ENCODE data around the gene HTR7.

HTR7 gene

DNA sequence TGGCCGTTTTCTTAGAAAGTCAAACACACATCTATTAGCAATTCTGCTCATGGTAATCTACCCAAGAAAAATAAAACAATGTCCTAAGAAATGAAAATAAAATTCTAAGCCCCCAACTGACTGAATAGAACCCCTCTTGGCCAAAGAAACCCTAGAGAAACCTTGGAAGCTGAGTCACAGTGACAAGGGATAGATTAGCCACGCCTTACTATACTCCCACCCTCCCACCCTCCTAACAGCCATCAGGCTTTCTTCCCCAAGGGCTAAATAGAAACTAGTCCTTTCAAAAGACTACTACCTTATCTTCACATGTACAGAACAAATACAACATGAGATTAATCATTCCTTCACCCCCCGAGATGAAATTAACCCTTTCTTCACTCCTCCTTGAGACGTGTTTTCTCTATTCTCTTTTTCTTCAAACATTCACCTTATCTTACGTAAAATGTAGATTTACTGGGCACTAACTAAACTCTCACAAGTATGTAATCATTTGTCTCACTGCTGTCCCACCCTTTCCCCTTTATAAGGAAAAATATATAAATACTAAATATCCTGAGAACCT is 57.5 kb downstream of the HTR7 start:
- DNase-seq: no peak

DNA sequence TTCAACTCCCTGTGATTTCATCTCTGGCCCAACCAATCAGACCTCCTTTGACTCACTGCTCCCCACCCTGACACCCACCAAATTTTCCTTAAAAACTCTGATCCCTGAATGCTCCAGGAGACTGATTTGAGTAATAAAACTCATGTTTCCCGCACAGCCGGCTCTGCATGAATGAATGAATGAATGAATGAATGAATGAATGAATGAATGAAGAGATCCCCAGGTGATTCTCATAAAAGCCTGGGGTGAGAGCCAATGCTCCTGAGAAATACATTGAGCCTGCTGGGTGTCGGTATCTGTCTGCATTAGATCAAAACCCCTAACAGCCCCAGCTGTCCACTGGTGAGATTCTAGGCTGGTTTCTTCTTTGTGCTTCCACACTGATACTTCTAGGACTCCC is 58.7 kb downstream of the HTR7 start:
- no peak for DNase-seq

DNA sequence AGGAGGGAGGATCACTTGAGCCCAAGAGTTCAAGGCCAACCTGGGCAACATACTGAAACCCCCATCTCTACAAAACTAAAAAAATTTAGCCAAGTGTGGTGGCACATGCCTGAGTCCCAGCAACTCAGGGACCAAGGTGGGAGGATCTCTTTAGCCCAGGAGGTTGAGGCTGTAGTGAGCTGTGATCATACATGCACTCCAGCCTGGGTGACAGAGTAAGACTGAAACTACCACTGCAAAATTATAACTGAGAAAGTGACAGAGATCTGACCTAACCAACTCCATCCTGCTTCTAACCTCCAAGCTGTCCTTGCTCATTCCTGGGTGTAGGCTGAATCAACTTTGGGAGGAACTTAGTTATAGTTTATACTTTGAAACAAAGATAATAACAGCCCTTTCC is 59.4 kb downstream of the HTR7 start:
- DNase-seq: no peak

DNA sequence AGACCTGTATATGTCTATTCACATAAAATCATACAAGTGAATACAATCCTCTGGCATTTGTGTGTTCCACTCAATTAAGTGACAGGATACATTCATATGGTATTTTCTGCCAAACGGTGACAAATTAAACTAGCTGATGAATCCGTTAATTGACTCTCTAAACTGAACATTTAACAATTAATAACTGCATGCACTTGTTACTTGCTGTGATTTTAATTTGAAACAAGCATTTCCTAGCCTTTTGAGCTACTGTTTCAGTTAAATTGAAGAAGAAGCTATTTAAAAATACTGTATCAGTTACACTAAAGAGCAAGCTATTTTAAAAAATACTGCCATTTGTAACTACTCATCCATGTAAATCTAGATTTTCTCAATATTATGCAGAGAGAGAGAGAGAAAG is 67.4 kb downstream of the HTR7 start:
- no peak for DNase-seq

DNA sequence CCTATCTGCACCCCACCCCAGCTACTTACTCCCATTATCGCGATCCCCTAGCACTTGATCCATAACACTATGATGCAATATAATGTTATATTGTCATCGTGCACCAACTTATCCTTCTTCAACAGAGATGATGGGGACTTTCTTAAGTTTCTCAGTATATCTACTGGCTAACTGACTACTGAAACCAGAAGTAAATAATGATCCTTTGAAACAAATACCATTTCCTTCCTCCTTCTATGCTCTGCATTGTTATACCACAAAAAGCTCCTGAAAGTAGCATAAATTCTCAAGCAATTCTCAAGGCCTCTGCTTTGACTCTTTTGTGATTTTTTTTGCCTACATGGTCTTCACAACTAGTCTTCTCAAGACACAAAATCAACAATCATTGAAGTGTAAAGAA is 68.9 kb downstream of the HTR7 start:
- DNase-seq: no peak

DNA sequence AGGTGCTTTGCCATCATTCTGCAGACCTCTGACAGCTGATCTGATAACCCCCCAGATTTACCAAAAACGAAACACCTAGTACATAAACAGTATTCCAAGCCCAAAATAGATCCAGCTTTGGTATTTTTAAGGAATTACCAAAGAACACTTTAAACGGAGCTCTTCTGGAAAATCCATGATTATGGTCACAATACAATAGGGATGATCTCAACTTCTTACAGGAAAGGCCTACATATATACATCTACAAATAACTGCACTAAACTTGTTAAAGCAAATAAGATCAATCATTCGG is 69.7 kb downstream of the HTR7 start:
- no peak for DNase-seq

DNA sequence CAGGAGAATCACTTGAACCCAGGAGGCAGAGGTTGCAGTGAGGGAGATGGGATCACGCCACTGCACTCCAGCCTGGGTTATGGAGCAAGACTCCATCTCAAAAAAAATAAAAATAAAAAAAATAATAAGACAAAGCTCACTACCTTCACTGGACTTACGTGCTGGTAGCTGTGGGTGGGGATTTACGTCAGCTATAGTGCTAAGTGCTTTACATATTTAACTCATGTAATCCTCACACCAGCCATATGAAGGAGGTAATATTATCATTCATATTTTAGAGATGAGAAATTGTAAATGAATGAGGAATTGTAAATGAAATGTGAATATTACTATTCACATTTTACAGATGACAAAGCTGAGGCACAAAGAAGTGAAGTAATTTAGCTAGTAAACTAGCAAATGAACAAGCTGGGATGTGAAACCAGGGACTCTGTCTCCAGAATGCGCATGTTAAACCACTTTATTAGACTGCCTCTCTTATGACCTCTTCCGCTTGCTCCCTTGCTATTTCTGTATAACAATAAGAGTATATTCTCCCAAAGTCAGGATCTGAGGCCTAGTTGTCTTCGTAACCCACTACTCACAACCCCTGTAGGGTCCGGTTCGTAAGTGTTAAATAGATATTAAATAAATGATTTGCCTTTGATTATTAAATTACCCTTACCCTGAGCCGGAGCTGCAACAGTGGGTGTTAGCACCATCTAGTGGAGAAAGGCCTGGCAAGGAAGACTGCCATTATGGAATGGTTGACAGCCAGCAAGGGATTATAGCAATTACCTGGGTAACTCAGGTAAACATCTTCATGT is 70.2 kb downstream of the HTR7 start:
- no peak for DNase-seq

DNA sequence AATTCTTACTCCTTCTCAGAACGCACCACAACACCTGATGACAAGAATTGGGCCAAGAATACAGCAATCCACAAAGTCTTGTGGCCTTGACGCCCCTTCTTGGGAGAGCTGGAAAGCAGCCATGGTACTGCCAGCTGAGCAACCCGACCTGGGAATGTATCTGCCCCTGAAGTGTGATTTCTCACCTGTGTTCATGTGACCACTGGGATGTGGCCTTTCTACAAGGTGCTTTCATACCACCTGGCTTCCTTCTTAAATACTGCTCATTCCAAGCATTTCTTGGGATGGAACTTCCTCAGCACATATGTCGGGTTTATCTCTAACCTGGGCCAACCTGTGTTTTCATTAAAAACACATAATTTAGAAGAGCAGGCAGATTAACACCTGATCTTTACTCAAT is 72.1 kb downstream of the HTR7 start:
- no peak for DNase-seq

DNA sequence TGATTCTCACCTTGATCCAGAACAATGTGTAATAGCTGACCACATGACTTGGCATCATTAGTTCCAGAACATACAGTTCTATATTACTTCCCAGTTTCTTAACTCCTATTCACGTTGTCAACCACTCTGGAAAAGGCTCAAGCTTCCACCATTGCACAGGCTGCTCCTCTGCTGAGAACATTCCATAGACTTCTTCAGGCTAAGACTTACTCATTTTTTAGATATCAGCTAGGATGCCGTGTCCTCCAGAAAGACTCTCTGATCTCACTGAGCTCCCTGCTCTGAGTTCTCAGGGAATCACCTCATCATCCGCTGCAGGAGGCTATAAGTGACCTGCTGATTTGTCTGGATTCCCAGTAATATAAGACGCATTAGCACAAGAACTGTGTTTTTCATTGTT is 73.1 kb downstream of the HTR7 start:
- DNase-seq: no peak

DNA sequence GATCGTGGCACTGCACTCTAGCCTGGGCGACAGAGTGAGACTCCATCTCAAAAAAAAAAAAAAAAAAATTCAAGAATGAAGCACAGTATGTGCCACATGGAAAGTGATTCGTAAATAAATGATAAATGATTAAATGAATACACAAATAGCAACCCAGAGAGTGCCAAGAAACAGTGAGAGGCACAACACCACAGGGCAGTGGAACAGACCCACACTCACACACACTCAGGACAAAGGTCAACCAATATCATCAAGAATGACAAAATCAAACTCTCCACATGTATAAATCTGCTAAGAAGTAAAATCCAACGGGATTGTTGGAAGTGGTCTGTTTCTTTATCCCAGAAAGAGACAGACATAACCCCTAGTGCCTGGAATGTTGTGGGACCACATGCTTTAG is 77.4 kb downstream of the HTR7 start:
- DNase-seq: no peak

DNA sequence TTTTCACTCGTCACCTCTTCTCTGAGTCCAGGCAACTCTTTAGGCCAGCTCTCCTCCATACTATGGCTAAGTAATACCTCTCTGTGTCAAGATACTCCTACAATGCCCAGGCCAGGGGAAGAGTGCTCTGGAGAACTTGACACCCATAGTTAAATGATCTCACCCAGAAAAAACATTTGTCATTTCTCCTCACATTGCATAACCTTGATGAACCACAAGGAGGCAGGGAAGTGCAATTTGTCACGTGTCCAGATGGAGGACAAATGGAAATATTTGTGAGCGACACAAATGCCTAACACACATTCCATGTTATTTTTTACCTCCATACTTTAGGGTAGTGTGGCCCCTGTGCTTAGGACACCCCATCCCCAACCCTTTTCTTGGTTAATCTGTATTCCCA is 78.3 kb downstream of the HTR7 start:
- DNase-seq: no peak

DNA sequence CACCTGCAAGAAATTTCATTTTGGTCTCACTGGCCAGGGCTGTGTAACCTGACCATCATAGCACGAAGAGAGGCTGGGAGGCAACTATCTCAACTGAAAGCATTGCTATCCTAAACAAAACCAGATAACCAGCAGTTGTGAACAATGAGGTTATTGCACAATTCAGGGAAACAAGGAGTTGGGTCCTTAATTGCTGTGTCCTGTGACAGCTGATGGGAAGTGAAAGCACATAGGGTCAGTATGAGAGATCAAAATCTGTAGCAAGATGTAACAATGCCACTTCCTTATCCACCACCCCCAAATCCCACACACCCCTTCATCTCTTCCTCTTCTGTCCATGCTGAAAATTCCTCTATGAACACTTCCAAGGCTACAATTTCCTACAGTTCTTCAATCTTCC is 80.2 kb downstream of the HTR7 start:
- DNase-seq: no peak

DNA sequence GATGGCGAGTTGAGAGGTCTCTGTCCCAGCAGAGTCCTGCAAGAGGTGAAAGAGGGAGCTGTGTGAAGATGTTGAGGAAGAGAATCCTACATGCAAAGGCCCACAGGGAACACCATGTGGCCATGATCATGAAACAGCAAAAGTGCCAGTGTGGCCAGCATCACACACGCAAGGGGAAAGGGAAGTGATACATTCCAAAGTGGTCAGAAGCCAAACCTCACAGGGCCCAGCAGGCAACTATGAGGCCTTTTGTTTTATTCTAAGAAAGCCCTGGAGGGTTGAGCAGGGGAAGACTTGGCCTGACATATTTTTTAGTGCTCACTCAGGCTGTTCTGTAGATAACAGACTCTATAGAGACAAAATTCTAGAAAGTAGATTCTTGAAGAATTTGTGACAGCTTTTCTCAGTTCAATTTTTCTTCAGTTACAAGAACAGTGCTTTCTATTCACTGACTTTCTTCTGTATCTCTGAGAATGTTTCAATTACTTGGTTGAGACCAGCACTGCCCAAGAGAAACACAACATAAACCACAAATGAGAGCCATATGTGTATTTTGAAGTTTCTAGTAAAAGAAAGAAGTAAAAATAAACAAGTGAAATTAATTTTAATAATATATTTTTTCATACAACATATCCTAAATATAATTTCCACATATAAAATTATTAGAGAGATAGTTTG is 82.3 kb downstream of the HTR7 start:
- DNase-seq: no peak

DNA sequence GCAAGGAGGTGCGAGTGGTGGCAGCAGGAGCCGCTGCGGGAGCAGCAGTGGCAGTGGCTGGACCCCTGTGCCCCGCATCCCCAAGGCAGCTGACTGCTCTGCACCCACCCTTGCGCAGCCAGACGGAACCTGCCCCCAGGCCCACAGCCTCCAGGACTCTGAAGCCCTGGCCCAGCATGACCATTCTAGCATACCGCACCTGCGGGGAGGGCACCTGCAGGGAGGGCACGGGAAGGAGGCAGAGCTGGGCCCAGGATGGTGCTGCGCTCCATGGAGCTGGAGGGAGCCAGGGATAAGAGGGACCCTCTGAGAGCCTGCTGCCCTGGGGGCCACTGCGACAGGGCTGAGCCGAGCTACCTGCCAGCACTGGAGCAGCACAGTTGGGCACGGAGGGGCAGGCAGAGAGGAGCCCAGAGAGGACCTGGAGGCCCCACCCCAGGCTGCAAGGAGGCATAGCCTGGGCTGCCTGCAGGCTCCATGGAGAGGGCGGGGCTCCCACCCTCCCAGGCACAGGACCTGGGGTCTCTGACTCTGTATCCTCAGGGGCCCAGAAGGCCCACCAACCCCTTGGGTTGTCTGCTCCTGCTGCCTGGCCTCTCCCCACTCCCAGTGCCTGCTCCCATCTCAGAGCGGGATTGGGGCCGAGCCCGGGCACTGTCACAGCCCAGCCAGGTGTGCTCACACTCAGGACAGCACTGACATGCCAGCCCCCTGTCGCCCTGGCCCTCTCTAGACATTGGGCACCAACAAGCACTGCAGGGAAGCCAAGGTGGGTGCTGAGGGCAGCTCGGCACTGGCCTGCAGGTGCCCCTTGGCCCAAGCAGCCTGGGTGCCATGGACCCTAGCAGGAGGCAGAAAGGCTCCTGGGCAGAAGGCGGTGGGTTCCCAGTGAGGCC is 87.6 kb downstream of the HTR7 start:
- DNase-seq: no peak

DNA sequence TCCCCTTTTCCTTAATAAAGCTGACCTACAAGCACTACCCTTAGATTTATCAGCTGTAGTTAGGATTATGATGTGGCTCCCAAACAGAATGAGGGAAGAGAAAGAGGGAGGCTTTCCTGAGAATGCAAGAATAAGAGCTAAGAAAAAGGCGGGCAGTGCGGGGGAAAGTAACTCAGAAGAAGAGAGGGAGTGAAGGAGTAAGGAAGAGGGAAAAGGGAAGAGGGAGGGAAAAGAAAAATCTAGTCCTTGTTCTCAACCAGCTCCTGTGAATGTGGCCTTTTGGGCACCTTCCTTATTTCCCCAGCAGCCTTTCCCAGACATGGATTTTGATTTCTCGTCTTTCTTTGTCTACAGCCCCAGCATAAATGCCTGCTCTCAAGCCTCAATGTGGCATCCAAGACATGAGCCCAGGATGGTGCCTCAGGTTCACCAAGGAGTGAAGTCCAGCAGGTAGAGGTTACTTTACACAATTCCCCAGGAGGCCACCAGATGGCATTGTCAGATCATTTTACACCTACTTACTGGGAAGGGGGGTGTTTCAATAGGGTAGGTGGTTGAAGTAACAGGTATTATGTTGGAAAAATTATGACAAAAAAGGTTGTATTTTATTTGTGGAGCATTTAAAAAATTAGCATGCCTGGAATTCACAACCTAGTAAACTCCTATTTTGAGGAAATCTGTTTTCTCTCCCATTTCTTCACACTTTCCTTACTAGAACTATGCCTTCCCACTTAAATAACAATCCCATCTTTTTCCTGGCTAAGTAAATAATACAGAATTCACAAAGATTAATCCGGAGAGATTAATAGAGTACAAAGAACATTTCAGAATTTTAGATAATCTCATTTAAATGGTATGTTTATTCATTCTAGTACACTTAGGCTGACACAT is 106.5 kb downstream of the HTR7 start:
- no peak for DNase-seq

DNA sequence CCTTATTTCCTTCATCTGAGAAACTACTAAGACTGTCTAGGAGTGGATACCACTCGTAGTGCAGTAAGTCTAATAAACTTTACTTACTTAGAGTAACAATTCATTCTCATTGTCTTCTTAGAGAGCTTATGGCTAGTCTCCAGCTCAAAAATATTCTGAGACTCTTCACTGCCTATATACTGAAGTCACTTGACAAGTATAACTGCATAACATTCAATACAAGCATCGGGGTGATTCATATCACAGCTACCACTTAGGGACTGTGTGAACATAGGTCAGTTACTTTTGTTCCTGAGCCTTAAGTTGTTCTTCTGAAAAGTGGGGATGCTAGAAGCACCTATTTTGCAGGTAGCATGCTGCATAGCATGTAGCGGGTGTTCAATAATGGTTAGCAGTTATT is 111.0 kb downstream of the HTR7 start:
- no peak for DNase-seq

DNA sequence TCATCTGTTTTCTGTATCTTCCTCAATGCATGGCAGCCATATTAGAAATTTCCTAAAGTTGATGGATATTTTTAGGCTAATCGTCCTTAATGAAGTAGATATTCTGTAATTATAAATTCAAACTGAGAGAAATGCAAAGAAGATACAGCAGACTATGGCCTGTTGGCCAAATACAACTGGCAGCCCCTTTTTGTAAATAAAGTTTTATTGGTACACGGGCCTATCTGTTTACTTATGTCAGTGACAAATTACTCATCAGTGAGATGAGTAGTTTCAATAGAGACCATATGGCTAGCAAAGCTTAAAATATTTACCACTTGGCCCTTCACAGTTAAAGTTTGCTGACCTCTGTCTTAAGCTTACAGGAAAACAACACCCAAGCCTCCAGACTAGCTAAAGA is 112.3 kb downstream of the HTR7 start:
- no peak for DNase-seq

DNA sequence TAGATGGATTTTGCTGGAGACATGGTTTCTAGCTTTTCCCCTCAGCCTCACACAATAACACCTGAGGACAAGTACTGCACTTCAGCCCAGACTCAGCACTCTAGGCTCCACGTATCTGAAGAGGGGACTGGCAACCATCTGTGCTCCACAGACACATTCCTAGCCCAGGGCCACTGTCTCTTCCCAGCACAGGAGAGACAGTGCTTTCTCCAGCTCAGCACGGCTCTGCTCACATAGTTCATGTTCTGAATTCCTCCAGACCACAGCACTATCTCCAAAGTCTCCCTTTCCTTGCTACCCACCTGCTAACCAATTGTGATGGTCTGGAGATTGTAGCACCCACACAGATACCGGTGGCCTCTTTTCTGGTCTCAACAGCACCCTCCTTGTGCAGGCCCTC is 114.5 kb downstream of the HTR7 start:
- no peak for DNase-seq

DNA sequence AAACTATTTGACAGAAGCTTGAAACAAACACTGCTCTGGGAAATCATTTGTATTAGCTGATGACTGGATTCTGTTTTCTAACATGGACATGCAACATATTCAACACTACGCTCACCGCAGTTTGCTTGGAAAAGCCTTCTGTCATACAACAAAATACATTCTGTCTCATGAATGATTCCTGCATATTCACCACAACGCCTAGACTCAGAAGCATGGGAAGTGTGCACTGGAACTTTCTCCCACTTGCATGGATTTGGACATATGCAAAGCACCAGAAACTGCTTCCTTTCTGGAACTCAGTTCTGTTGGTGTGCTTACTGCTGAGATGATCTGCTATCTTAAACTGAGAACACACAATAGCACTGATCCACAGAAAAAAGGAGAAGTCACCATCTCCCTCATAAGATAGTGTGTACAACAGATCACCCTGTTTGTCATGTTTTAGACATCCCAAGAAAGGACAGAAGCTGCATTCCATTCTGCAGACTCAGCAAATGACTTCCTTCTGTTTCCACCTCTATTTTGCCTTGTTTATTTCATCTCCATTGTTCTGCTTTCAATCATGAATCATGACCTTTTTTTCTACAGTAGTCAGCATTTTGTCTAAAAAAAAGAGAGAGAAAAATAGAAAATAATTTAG is 115.8 kb downstream of the HTR7 start:
- no peak for DNase-seq

DNA sequence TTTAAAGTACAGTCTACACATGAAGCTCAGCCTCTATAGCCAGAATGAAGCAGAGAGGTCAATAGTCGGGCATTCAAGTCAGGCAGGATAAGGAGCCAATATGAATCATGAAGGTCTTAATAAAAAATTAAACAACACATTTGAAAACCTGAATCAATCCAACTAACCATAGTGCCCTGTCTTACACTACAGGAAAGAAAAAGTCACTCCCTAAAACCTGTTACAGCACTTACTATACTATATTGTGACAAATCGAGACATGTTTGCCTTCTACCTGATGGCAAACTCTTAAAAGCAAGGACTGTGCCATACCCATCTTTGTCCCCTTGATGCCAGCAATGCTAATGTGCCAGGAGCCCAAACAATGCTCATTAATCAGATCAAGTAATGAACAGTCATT is 117.6 kb downstream of the HTR7 start:
- no peak for DNase-seq

DNA sequence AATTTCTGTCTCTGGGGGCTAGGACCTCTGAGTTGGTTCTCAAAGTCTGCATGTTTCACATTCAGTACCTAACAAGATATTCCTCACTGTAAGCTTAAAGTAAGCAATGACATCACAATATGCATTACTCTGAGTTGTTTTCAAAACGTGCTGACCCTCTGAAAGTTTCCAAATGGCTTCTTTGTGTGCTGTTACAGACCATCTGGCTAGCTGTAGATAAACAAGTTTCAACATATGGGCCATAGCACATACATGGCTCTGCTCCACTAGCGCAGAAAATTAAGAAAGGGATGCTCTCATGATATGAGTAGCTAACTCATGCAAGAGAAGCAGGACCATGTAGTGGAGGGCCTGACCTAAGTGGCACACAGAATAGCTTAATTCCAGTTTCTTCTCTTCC is 119.0 kb downstream of the HTR7 start:
- no peak for DNase-seq

DNA sequence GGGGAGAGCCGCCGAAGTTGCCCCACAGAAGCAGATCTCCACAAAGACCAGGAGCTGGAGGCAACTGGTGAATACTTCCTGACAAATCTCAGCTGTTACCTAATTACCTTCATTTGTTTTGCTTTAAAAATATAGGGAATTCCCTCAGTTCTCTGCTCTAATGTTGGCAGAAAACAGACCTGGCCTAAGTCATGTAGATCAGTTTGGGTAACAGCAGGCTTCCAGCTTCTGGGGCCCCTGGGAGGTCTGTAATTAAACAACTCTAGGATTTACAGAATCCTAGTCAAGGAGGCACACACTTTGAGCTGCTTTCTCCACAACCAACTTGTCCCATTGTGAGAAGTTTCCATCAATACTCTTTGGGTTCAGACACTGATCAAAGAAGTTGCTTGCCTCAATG is 123.4 kb downstream of the HTR7 start:
- DNase-seq: no peak

Data from GOT3 (cell line).